PFSK-1 (cell line): Measurements from ENCODE around the gene PUS3.

Experiments used
- FOXP2 ChIP-seq: optimal IDR thresholded peaks from 2 replicates; pipeline ENCODE3; 2011; ENCODE audit warnings: borderline replicate concordance, control low read depth, inconsistent platforms; ENCODE audit not compliant: insufficient read depth; ENCODE audit errors: extremely low read length, extremely low read depth
- POLR2AphosphoS5 ChIP-seq: IDR thresholded peaks from 2 replicates; pipeline ENCODE4 v1.6.1; 2012; ENCODE audit warnings: low read depth, mild to moderate bottlenecking, control low read depth, low read length, moderate library complexity
- REST ChIP-seq, 2 experiments: IDR thresholded peaks; 2 replicates each; pipeline versions ENCODE4 v1.6.1 to v1.8.0; 2011 to 2012; ENCODE audit warnings: low read depth in 2 of 2, low read length in 2 of 2, control low read depth in 1 of 2, inconsistent platforms in 1 of 2, mild to moderate bottlenecking in 1 of 2, moderate library complexity in 1 of 2; ENCODE audit not compliant: insufficient read depth in 1 of 2
- TAF1 ChIP-seq: IDR thresholded peaks from 2 replicates; pipeline ENCODE4 v1.6.1; 2012; ENCODE audit warnings: low read length, control low read depth, borderline replicate concordance; ENCODE audit not compliant: insufficient read depth

- TF ChIP-seq POLR2AphosphoS5 (no peak), REST (IDR thresholded peaks at IDR 0.05; ENCODE audit: insufficient read depth in 1 of 2, low read depth in 2 of 2, low read length in 2 of 2) (no peak), FOXP2 (no peak), TAF1 (no peak)
These were observed 44.6 kb upstream of the PUS3 start for GRCh38 chr11:125947419-125948277.
